Measurements from ENCODE around the gene HYAL1.

DNA sequence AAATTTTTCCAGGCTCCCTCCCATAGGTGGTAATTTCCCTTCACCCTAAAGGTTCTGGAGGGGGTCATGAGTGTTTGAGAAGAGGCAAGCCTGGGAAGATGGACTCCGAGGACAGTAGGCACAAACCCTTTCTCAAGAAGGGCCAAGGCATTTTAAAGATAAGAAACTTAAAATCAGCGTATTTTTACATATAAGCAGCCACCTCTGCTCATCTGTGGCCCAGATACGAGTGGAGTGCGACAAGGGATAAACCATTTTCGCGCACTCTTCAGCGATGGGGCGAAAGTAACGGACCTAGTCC, 36.7 kb upstream of the HYAL1 start:
- TF ChIP-seq POLR2A (IDR thresholded peaks at IDR 0.05): no peak
- TF ChIP-seq CTCF (IDR thresholded peaks at IDR 0.05): no peak
- no peak for TF ChIP-seq POLR2AphosphoS5 (IDR thresholded peaks at IDR 0.05)
